ENCODE data around the gene GARNL3. TPM values are rescaled to one million over a fixed set of nuclear protein-coding genes. Genes with fewer than 3 reads are reported as not detected.

Gene GARNL3
- total RNA-seq, 2 donors from 2014 or later: 34.2 to 34.4 TPM

DNA sequence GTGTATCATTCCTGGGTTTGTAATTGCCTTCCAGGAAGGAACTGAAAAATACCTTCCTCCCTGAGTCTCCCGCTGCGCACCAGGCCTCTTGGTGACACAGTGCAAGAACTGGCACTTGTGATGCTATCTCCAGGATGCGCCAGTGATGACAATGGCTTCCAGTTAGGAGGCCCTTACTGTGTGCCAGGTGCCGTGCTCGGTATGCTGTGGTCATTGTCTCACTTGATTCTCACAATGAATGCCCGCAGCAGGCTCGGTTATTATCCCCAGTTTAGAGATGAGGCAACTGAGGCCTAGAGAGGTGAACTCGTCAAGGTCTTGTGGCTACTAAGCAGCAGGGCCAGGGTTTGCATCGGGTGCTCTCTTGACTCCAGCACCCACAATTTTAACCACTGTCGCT, 100.9 kb downstream of the GARNL3 start:
- Histone ChIP-seq H3K36me3 (no peaks in the 10 kb centered on the region), H3K27me3 (replicated peaks; ENCODE audit: insufficient read depth) (no peaks in the 10 kb centered on the region), H3K9me3 (no peaks in the 10 kb centered on the region), H3K27ac (no peak overlapping the region), H3K4me1 (replicated peaks) (no peaks in the 10 kb centered on the region), H3K4me3 (no peak overlapping the region)
- intact Hi-C loops (cut with DNase I): no loop called here
- TF ChIP-seq, protein P1, sequence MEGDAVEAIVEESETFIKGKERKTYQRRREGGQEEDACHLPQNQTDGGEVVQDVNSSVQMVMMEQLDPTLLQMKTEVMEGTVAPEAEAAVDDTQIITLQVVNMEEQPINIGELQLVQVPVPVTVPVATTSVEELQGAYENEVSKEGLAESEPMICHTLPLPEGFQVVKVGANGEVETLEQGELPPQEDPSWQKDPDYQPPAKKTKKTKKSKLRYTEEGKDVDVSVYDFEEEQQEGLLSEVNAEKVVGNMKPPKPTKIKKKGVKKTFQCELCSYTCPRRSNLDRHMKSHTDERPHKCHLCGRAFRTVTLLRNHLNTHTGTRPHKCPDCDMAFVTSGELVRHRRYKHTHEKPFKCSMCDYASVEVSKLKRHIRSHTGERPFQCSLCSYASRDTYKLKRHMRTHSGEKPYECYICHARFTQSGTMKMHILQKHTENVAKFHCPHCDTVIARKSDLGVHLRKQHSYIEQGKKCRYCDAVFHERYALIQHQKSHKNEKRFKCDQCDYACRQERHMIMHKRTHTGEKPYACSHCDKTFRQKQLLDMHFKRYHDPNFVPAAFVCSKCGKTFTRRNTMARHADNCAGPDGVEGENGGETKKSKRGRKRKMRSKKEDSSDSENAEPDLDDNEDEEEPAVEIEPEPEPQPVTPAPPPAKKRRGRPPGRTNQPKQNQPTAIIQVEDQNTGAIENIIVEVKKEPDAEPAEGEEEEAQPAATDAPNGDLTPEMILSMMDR (IDR thresholded peaks at IDR 0.05): no peak
- TF ChIP-seq POLR2A (IDR thresholded peaks at IDR 0.05): no peak
- no peak for TF ChIP-seq POLR2AphosphoS5 (IDR thresholded peaks at IDR 0.05)
- DNase-seq (ENCODE audit: low spot score): no peak
- WGBS: 91% methylated on average over 10 of the region's 10 CpGs

GRCh38 chr9:127366594-127366993, 102.0 kb downstream of the GARNL3 start:
- Histone ChIP-seq H3K36me3 (no peaks in the 10 kb centered on the region), H3K4me3 (no peak overlapping the region), H3K4me1 (replicated peaks) (no peaks in the 10 kb centered on the region), H3K27me3 (replicated peaks; ENCODE audit: insufficient read depth) (no peaks in the 10 kb centered on the region), H3K9me3 (no peaks in the 10 kb centered on the region), H3K27ac (no peak overlapping the region)
- TF ChIP-seq, protein P1 (IDR thresholded peaks at IDR 0.05): no peak
- TF ChIP-seq POLR2AphosphoS5 (IDR thresholded peaks at IDR 0.05) (no peak), POLR2A (IDR thresholded peaks at IDR 0.05) (no peak)
- no peak for DNase-seq (ENCODE audit: low spot score)
- 69% methylated on average over 7 of the region's 7 CpGs for WGBS
- intact Hi-C loops (cut with DNase I): no loop called here

GRCh38 chr9:127368852-127369402, 104.4 kb downstream of the GARNL3 start:
- intact Hi-C loops (cut with DNase I): no loop called here

GRCh38 chr9:127369428-127369827, 104.9 kb downstream of the GARNL3 start:
- H3K36me3 ChIP-seq: no peaks in the 10 kb centered on the region
- H3K4me3 ChIP-seq: no peak overlapping the region
- no peak overlapping the region for H3K27ac ChIP-seq
- 95% methylated on average over 8 of the region's 8 CpGs for WGBS
- H3K9me3 ChIP-seq: no peaks in the 10 kb centered on the region
- no peaks in the 10 kb centered on the region for H3K4me1 ChIP-seq (replicated peaks)
- no peak for DNase-seq (ENCODE audit: low spot score)
- intact Hi-C loops (cut with DNase I): no loop called here
- H3K27me3 ChIP-seq (replicated peaks; ENCODE audit: insufficient read depth): no peaks in the 10 kb centered on the region
- no peak for TF ChIP-seq POLR2AphosphoS5 (IDR thresholded peaks at IDR 0.05)
- TF ChIP-seq POLR2A (IDR thresholded peaks at IDR 0.05): no peak
- TF ChIP-seq, protein P1 (IDR thresholded peaks at IDR 0.05): no peak

More at GRCh38 chr9:127368852-127369402, 104.4 kb downstream of the GARNL3 start:
- 65% methylated on average over 6 of the region's 6 CpGs for WGBS
- H3K4me1 ChIP-seq (replicated peaks): no peaks in the 10 kb centered on the region
- H3K27ac ChIP-seq: no peak overlapping the region
- no peak for DNase-seq (ENCODE audit: low spot score)
- no peaks in the 10 kb centered on the region for H3K9me3 ChIP-seq
- no peaks in the 10 kb centered on the region for H3K27me3 ChIP-seq (replicated peaks; ENCODE audit: insufficient read depth)
- TF ChIP-seq, protein P1 (IDR thresholded peaks at IDR 0.05): no peak
- TF ChIP-seq POLR2AphosphoS5 (IDR thresholded peaks at IDR 0.05): no peak
- no peak for TF ChIP-seq POLR2A (IDR thresholded peaks at IDR 0.05)
- no peak overlapping the region for H3K4me3 ChIP-seq
- H3K36me3 ChIP-seq: no peaks in the 10 kb centered on the region

GRCh38 chr9:127370147-127370579, 105.6 kb downstream of the GARNL3 start:
- Histone ChIP-seq H3K9me3 (no peaks in the 10 kb centered on the region), H3K4me1 (replicated peaks) (no peaks in the 10 kb centered on the region), H3K27me3 (replicated peaks; ENCODE audit: insufficient read depth) (no peaks in the 10 kb centered on the region), H3K36me3 (no peaks in the 10 kb centered on the region), H3K27ac (no peak overlapping the region), H3K4me3 (no peak overlapping the region)
- 75% methylated on average over 7 of the region's 7 CpGs for WGBS
- intact Hi-C loops (cut with DNase I): no loop called here
- TF ChIP-seq POLR2AphosphoS5 (IDR thresholded peaks at IDR 0.05) (no peak), POLR2A (IDR thresholded peaks at IDR 0.05) (no peak)
- TF ChIP-seq, protein P1 (IDR thresholded peaks at IDR 0.05): no peak
- DNase-seq (ENCODE audit: low spot score): no peak
